Measurements from ENCODE around the gene LEF1.

DNA sequence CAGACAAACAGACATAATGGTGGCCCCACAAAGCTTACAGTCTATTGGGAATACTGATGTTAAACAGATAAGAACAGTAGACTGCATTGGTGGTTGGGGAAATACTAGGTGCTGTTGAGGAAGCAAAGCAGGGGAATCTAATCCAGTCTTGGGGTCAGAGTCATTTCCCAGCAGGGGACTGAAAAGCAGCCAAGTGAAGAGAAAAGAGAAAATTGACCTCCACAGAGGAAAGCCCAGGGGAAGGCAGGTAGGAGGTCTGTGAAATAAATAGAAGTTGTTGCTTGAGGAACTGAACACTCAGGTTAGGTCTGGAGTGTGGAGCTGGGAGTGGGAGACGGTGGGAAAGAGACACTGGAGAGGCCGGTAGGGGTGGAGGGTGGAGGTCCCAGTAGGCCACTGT lies 33.0 kb upstream of the LEF1 start:
- TF ChIP-seq, protein P1, sequence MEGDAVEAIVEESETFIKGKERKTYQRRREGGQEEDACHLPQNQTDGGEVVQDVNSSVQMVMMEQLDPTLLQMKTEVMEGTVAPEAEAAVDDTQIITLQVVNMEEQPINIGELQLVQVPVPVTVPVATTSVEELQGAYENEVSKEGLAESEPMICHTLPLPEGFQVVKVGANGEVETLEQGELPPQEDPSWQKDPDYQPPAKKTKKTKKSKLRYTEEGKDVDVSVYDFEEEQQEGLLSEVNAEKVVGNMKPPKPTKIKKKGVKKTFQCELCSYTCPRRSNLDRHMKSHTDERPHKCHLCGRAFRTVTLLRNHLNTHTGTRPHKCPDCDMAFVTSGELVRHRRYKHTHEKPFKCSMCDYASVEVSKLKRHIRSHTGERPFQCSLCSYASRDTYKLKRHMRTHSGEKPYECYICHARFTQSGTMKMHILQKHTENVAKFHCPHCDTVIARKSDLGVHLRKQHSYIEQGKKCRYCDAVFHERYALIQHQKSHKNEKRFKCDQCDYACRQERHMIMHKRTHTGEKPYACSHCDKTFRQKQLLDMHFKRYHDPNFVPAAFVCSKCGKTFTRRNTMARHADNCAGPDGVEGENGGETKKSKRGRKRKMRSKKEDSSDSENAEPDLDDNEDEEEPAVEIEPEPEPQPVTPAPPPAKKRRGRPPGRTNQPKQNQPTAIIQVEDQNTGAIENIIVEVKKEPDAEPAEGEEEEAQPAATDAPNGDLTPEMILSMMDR (IDR thresholded peaks at IDR 0.05; ENCODE audit: insufficient read depth, low read depth, low read length): no peak
- no peak for TF ChIP-seq EZH2 (IDR thresholded peaks at IDR 0.05; ENCODE audit: insufficient read depth, low read length)
